GM12878 (cell line): Measurements from ENCODE around the gene ADAMTS7. TPM values are rescaled to one million over a fixed set of nuclear protein-coding genes. Genes with fewer than 3 reads are reported as not detected.
"Not testable (repeated sequence)": the region's sequence is repeated elsewhere in the genome, so short reads cannot be mapped to it uniquely, and the experiment has no call there.

Experiments
- ATAC-seq: fragments of 200-7000 bp; cut with Tn5 transposase; 3 replicates; pipeline ENCODE4 v1.9.1; 2020; ENCODE audit warnings: mild to moderate bottlenecking, moderate library complexity
- BruUV-seq: library from RNA; stranded (reverse); fragments of 400-500 nt; replicated peaks from 2 replicates; lab custom pipeline; 2021; lab: Mats Ljungman, UMichigan
- CTCF ChIA-PET: fragments of 300-600 bp; sonication (Branson Sonifier 250); formaldehyde crosslinking; extraction: SDS; loops from one replicate; lab custom pipeline; 2021; ENCODE audit warnings: inconsistent platforms; lab: Yijun Ruan, JAX
- POLR2A ChIA-PET: fragments of 350-600 bp; formaldehyde crosslinking; extraction: SDS; loops from one replicate; lab custom pipeline; 2021; ENCODE audit warnings: inconsistent platforms; lab: Charles Lee
- RAD21 ChIA-PET: fragments of 300-600 bp; sonication (Branson Sonifier 250); formaldehyde crosslinking; loops from one replicate; lab custom pipeline; 2023; ENCODE audit warnings: antibody characterized with exemption; ENCODE audit not compliant: unreplicated experiment; lab: Charles Lee
- SMC1A ChIA-PET: fragments of 300-600 bp; sonication (Branson Sonifier 250); formaldehyde crosslinking; loops from one replicate; lab custom pipeline; 2023; ENCODE audit not compliant: unreplicated experiment, uncharacterized antibody; lab: Charles Lee
- DNase-seq: peaks from one replicate; pipeline ENCODE4 v3.0.0-alpha.2; 2011; ENCODE audit warnings: low read depth, low spot score
- FAIRE-seq: peaks from 3 replicates; lab custom pipeline; 2011; peaks lifted over from hg19 to GRCh38; lab: Jason Lieb, UNC
- H2AFZ ChIP-seq: 2 replicates; pipeline ENCODE4 v1.6.0; 2011; ENCODE audit warnings: low read depth, low read length, control low read depth; ENCODE audit not compliant: control insufficient read depth
- H3K27ac ChIP-seq: 2 replicates; pipeline ENCODE4 v1.5.1; 2011; ENCODE audit warnings: control low read depth; ENCODE audit not compliant: control insufficient read depth, insufficient read depth
- H3K27me3 ChIP-seq, 2 experiments: replicated peaks in 1 of 2; 2 replicates each; pipeline versions ENCODE4 v1.6.0 to v1.6.1; 2011; ENCODE audit warnings: low read length in 1 of 2; ENCODE audit not compliant: control insufficient read depth in 2 of 2, insufficient read depth in 2 of 2
- H3K36me3 ChIP-seq, 2 experiments: 2 replicates each; pipeline ENCODE4 v1.5.1; 2011; ENCODE audit warnings: low read length in 1 of 2; ENCODE audit not compliant: control insufficient read depth in 2 of 2, insufficient read depth in 2 of 2
- H3K4me1 ChIP-seq: 2 replicates; pipeline ENCODE4 v1.6.1; 2011; ENCODE audit warnings: mild to moderate bottlenecking, low read length, moderate library complexity, mixed read lengths; ENCODE audit not compliant: control insufficient read depth, insufficient read depth
- H3K4me2 ChIP-seq: 2 replicates; pipeline ENCODE4 v1.6.0; 2011; ENCODE audit warnings: control low read depth; ENCODE audit not compliant: control insufficient read depth, insufficient read depth
- H3K4me3 ChIP-seq: fragments of 200-600 bp; sonication (generic); 2 replicates; pipeline ENCODE4 v1.5.1; 2016
- H3K79me2 ChIP-seq: 2 replicates; pipeline ENCODE4 v1.6.0; 2011; ENCODE audit warnings: low read length; ENCODE audit not compliant: control insufficient read depth, insufficient read depth
- H3K9ac ChIP-seq: 2 replicates; pipeline ENCODE4 v1.8.0; 2011; ENCODE audit warnings: low read length, control low read depth, mixed read lengths; ENCODE audit not compliant: control insufficient read depth, insufficient read depth
- H3K9me3 ChIP-seq: replicated peaks from 3 replicates; pipeline ENCODE4 v1.5.1; 2011; ENCODE audit warnings: mild to moderate bottlenecking, low read length; ENCODE audit not compliant: control insufficient read depth, insufficient read depth
- H4K20me1 ChIP-seq: 2 replicates; pipeline ENCODE4 v1.6.0; 2011; ENCODE audit not compliant: control insufficient read depth, insufficient read depth
- CHD2 ChIP-seq: IDR thresholded peaks from 2 replicates; pipeline ENCODE4 v1.6.1; 2011; ENCODE audit warnings: low read depth, low read length, improper control_type of control experiment, borderline replicate concordance
- MTA3 ChIP-seq: IDR thresholded peaks from 2 replicates; pipeline ENCODE4 v1.6.1; 2012; ENCODE audit warnings: low read length, inconsistent platforms, borderline replicate concordance
- POLR2AphosphoS5 ChIP-seq: IDR thresholded peaks from 2 replicates; pipeline ENCODE4 v1.6.1; 2011; ENCODE audit warnings: mild to moderate bottlenecking, low read length, inconsistent platforms
- SREBF1 ChIP-seq: IDR thresholded peaks from 2 replicates; pipeline ENCODE4 v1.6.1; 2012; ENCODE audit warnings: mild to moderate bottlenecking, low read length
- TBL1XR1 ChIP-seq: IDR thresholded peaks from 2 replicates; pipeline ENCODE4 v1.6.1; 2012; ENCODE audit warnings: low read depth, low read length, improper control_type of control experiment
- ZNF384 ChIP-seq: IDR thresholded peaks from 2 replicates; pipeline ENCODE4 v1.6.1; 2012; ENCODE audit warnings: low read depth, mild to moderate bottlenecking, low read length, improper control_type of control experiment, borderline replicate concordance
- ZNF592 ChIP-seq: fragments of 450-650 bp; IDR thresholded peaks from 2 replicates; pipeline ENCODE4 v1.6.1; 2017; ENCODE audit warnings: mild to moderate bottlenecking, moderate library complexity
- WGBS: methylation state at CpG from one replicate; pipeline ENCODE4 v1.1.6; 2016; ENCODE audit warnings: low lambda C conversion rate; ENCODE audit not compliant: insufficient replicate concordance, insufficient coverage; ENCODE audit errors: missing lambda C conversion rate; 5-methylcytosine and 5-hydroxymethylcytosine counted together
- in situ Hi-C: fragments of 300-500 bp; cut with MboI; formaldehyde crosslinking; loops from 9 replicates; pipeline ENCODE4 v1.14.3; 2018; ENCODE audit warnings: mixed read lengths
- intact Hi-C: fragments of 100-400 bp; cut with micrococcal nuclease; formaldehyde crosslinking; loops from one replicate; pipeline ENCODE4 v1.14.2; 2022; ENCODE audit not compliant: unreplicated experiment
- polyA plus RNA-seq, 11 experiments: library from polyadenylated mRNA; depleted of rRNA in 4 of 11; unstranded in 6 of 11; stranded (reverse) in 5 of 11; fragments of >200 nt; fragmentation: Nextera tagmentation in 4 of 11; fragmentation: Illumina TruSeq in 1 of 11; extraction: Ambion mirVana in 4 of 11; extraction: Trizol in 1 of 11; gene quantifications; 1 replicate in 1 of 11; 2 replicates in 10 of 11; pipeline versions ENCODE4 v1.2.1 to v1.2.3, GENCODE V29; 2011 to 2016; ENCODE audit warnings: inconsistent platforms in 2 of 11, missing spikeins in 2 of 11, low read depth in 1 of 11
- total RNA-seq, 4 experiments: library from RNA; depleted of rRNA in 3 of 4; stranded (reverse); fragments of >200 nt in 3 of 4; fragmentation: Illumina TruSeq in 1 of 4; extraction: Trizol in 1 of 4; gene quantifications; 2 replicates each; pipeline versions ENCODE4 v1.2.1 to v1.2.3, GENCODE V29; 2013 to 2021

ADAMTS7 gene
- total and polyA plus RNA-seq, 10 of the 15 experiments (the other 5 are each of a cell fraction or from before 2014, with no cell fraction given) = 0.03 to 0.28 (median 0.06) TPM; not detected in 6

- H3K36me3 ChIP-seq, H2AFZ ChIP-seq, POLR2A ChIA-PET, H3K4me3 ChIP-seq, H4K20me1 ChIP-seq, H3K79me2 ChIP-seq, H3K27ac ChIP-seq, H3K4me2 ChIP-seq, intact Hi-C loops, in situ Hi-C loops, FAIRE-seq, BruUV-seq, DNase-seq, H3K9ac ChIP-seq, H3K9me3 ChIP-seq, ATAC-seq, SMC1A ChIA-PET, H3K27me3 ChIP-seq: not testable (repeated sequence)
- 74% methylated on average over 8 of the region's 8 CpGs for WGBS
- RAD21 ChIA-PET = interaction anchor here (1.7 kb wide), 1 partner anchor 86 kb away, joined by 3 read pairs; no protein-coding TSS in a partner anchor
- H3K4me1 ChIP-seq = peaks cover 40% of the 10 kb centered on the region
- CTCF ChIA-PET = interaction anchor here (1.1 to 2.7 kb wide), 4 partner anchors 54 to 116 kb away, joined by 3 to 11 read pairs (median 8); partner anchors contain the start of gene ADAMTS7
Measured at GRCh38 chr15:78758084-78758483, 53.2 kb downstream of the ADAMTS7 start.

GRCh38 chr15:78757636-78757905, 53.7 kb downstream of the ADAMTS7 start:
- no peaks in the 10 kb centered on the region for H3K79me2 ChIP-seq
- peak overlapping the region; percentile 77; the same call in 1 of the 2 replicates for H3K4me2 ChIP-seq
- ATAC-seq (no peak), DNase-seq (no peak), FAIRE-seq (no peak)
- TF ChIP-seq ZNF592 = no peak
- TF ChIP-seq ZNF384 = no peak
- TF ChIP-seq MTA3 = no peak
- TF ChIP-seq TBL1XR1 = no peak
- TF ChIP-seq SREBF1 = no peak
- no peak for TF ChIP-seq POLR2AphosphoS5
- TF ChIP-seq CHD2 = no peak
- WGBS = 37% methylated on average over 10 of the region's 10 CpGs
- BruUV-seq = no TSS peak
- ChIA-PET POLR2A (interaction anchor here (0.6 to 1.4 kb wide), 2 partner anchors 116 to 1335 kb away, joined by 3 to 5 read pairs; partner anchors contain the start of gene MORF4L1), CTCF (interaction anchor here (1.1 to 2.7 kb wide), 5 partner anchors 17 to 116 kb away, joined by 3 to 11 read pairs (median 8); partner anchors contain the start of gene ADAMTS7), RAD21 (interaction anchor here (1.7 to 1.9 kb wide), 2 partner anchors 87 to 116 kb away, joined by 3 to 4 read pairs; no protein-coding TSS in a partner anchor), SMC1A (interaction anchor here (0.9 kb wide), 1 partner anchor 17 kb away, joined by 3 read pairs; no protein-coding TSS in a partner anchor)
- H4K20me1 ChIP-seq = no peaks in the 10 kb centered on the region
- peaks cover 40% of the 10 kb centered on the region for H3K4me1 ChIP-seq
- intact Hi-C loops = loop anchor here (2.0 kb wide), 1 partner anchor 115 kb away; the partner anchor contains the start of gene MORF4L1
- H3K27ac ChIP-seq = peak overlapping the region; percentile 82
- no peak overlapping the region for H3K4me3 ChIP-seq
- peak overlapping the region; percentile 54; the same call in 1 of the 2 replicates for H3K9ac ChIP-seq
- H3K36me3 ChIP-seq = no peaks in the 10 kb centered on the region; a peak in 1 of 4 replicates
- no peaks in the 10 kb centered on the region for H3K9me3 ChIP-seq
- in situ Hi-C loops = no loop called here
- peak overlapping the region; percentile 97 for H2AFZ ChIP-seq
- H3K27me3 ChIP-seq = no peaks in the 10 kb centered on the region
